Measurements from ENCODE around the gene USP10.

USP10 gene

GRCh38 chr16:84675423-84675822 is 24.4 kb upstream of the USP10 start:
- H2AFZ ChIP-seq (ENCODE audit: low read length, unreplicated experiment), result no peak overlapping the region
- H3K4me3 ChIP-seq (ENCODE audit: low read depth, low read length), result no peak overlapping the region
- H3K36me3 ChIP-seq (ENCODE audit: insufficient read depth, low read length), result no peaks in the 10 kb centered on the region
- H3K79me2 ChIP-seq (ENCODE audit: control insufficient read depth, insufficient read depth, low read length, unreplicated experiment), result no peaks in the 10 kb centered on the region
- H3K4me1 ChIP-seq (ENCODE audit: control insufficient read depth, insufficient read depth, low read length, unreplicated experiment), result no peaks in the 10 kb centered on the region
- peaks cover 7% of the 10 kb centered on the region; the same call in 1 of the 2 replicates for H3K27me3 ChIP-seq (ENCODE audit: insufficient read depth, low read length)
- no peak overlapping the region for H3K27ac ChIP-seq (ENCODE audit: low read depth, low read length)

- Histone ChIP-seq H3K4me3 (ENCODE audit: low read depth, low read length) (no peak overlapping the region), H3K36me3 (ENCODE audit: insufficient read depth, low read length) (no peaks in the 10 kb centered on the region), H2AFZ (ENCODE audit: low read length, unreplicated experiment) (no peak overlapping the region), H3K79me2 (ENCODE audit: control insufficient read depth, insufficient read depth, low read length, unreplicated experiment) (no peaks in the 10 kb centered on the region), H3K27ac (ENCODE audit: low read depth, low read length) (no peak overlapping the region), H3K4me1 (ENCODE audit: control insufficient read depth, insufficient read depth, low read length, unreplicated experiment) (no peaks in the 10 kb centered on the region), H3K27me3 (ENCODE audit: insufficient read depth, low read length) (peaks cover 7% of the 10 kb centered on the region)
Observed at GRCh38 chr16:84675884-84676283, 23.9 kb upstream of the USP10 start.

DNA sequence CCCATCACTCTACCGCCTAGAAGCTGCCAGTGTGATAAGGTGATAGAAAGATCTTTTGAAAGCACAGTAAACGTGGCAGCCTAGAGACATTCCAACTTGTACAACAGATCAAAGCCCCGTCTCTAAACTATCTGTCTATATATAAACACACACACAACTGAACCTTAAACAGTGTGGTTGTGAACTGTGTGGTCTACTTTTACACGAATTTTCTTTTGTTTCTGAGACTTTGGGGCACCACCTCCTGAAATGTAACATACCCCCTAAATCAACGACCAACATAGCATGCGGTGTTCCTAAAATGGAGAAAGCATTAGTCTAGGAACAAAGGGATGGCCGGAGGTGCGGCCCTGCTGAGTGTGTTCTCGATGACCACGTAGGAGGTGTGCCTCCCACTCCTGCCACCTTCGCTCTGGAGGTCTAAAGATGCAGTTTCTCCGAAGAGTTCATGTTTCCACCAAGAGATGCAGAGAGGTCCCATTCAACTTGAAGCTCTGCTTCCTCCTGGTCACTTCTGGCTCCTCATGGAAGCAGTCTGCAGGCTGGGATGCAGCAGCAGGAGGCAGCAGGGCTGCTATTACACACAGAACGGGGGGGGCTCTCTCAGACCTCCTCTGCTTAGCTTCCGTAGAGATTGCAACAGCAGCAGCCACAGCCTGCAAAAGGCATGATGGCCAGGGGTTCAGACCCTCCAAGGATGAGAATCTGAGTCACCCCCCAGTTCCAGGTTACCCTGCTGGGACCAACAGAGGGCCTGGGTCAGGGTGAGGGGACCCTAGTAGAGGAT is 22.6 kb upstream of the USP10 start:
- Histone ChIP-seq H3K27me3 (ENCODE audit: insufficient read depth, low read length) (peaks cover 13% of the 10 kb centered on the region), H3K4me1 (ENCODE audit: control insufficient read depth, insufficient read depth, low read length, unreplicated experiment) (no peaks in the 10 kb centered on the region), H3K4me3 (ENCODE audit: low read depth, low read length) (no peak overlapping the region), H3K36me3 (ENCODE audit: insufficient read depth, low read length) (no peaks in the 10 kb centered on the region), H3K79me2 (ENCODE audit: control insufficient read depth, insufficient read depth, low read length, unreplicated experiment) (no peaks in the 10 kb centered on the region), H2AFZ (ENCODE audit: low read length, unreplicated experiment) (no peak overlapping the region), H3K27ac (ENCODE audit: low read depth, low read length) (no peak overlapping the region)

DNA sequence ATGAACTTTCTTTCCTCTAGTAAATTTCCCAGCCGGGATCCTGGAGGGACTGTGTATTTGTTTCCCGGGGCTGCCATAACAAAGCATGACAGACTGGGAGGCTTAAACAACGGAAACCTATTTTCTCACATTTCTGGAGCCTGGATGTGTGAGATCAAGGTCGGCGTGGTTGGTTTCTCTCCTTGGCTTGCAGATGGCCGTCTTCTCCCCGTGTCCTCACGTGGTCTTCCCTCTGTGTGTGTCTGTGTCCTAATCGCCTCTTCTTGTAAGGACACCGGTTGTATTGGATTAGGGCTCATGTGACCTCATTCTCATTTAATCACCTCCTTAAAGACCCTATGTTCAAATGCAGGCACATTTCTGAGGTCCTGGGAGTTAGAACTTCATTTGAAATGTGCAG is 22.0 kb upstream of the USP10 start:
- no peaks in the 10 kb centered on the region for H3K79me2 ChIP-seq (ENCODE audit: control insufficient read depth, insufficient read depth, low read length, unreplicated experiment)
- no peaks in the 10 kb centered on the region for H3K4me1 ChIP-seq (ENCODE audit: control insufficient read depth, insufficient read depth, low read length, unreplicated experiment)
- H2AFZ ChIP-seq (ENCODE audit: low read length, unreplicated experiment), result no peak overlapping the region
- H3K36me3 ChIP-seq (ENCODE audit: insufficient read depth, low read length), result no peaks in the 10 kb centered on the region
- no peak overlapping the region for H3K27ac ChIP-seq (ENCODE audit: low read depth, low read length)
- peaks cover 13% of the 10 kb centered on the region for H3K27me3 ChIP-seq (ENCODE audit: insufficient read depth, low read length)
- H3K4me3 ChIP-seq (ENCODE audit: low read depth, low read length), result no peak overlapping the region

DNA sequence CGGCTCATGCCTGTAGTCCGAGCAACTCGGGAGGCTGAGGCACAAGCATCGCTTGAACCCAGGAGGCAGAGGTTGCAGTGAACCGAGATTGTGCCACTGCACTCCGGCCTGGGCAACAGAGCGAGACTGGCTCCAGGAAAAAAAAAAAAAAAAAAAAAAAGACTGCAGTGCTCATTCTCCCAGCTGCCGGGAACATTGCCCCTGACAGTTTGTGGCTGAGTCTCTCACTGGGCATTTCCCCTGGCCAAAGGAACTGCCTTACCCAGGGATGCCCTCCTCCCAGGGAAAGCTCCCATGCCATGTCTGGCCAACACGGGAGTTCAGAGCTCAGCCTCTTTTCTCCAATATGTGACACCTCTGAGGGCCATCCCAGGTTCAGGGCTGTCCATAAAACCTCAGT is 21.3 kb upstream of the USP10 start:
- Histone ChIP-seq H2AFZ (ENCODE audit: low read length, unreplicated experiment) (no peak overlapping the region), H3K4me1 (ENCODE audit: control insufficient read depth, insufficient read depth, low read length, unreplicated experiment) (no peaks in the 10 kb centered on the region), H3K4me3 (ENCODE audit: low read depth, low read length) (no peak overlapping the region), H3K79me2 (ENCODE audit: control insufficient read depth, insufficient read depth, low read length, unreplicated experiment) (no peaks in the 10 kb centered on the region), H3K36me3 (ENCODE audit: insufficient read depth, low read length) (no peaks in the 10 kb centered on the region), H3K27me3 (ENCODE audit: insufficient read depth, low read length) (peaks cover 13% of the 10 kb centered on the region), H3K27ac (ENCODE audit: low read depth, low read length) (no peak overlapping the region)

DNA sequence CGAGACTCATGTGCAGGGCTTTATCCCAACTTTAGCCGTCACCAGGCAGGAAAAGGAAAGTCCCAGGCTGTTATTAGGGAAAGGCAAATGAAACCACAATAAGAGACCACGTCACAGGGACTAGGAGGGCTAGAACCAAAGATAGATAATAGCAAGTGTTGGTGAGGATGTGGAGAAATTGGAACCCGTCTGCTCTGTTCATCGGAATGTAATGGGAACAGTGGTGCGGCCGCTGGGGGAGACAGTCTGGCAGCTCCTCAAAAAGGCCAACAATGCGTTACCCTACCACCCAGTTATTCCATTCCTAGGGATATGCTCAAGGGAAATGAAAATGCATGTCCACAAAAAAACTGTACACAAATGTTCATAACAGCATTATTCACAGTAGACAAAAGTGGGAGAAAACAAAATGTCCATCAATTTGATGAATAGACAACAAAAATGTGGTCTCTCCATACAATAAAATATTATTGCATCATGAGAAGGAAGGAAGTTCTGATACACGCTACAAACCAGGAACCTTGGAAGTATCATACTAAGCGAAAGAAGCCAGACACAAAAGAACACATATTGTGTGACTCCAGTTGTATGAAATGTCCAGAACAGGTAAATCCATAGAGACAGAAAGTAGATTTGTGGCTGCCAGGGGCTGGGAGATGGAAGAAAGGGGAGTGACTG is 19.5 kb upstream of the USP10 start:
- Histone ChIP-seq H3K27ac (ENCODE audit: low read depth, low read length) (no peak overlapping the region), H3K79me2 (ENCODE audit: control insufficient read depth, insufficient read depth, low read length, unreplicated experiment) (no peaks in the 10 kb centered on the region), H3K4me3 (ENCODE audit: low read depth, low read length) (no peak overlapping the region), H3K36me3 (ENCODE audit: insufficient read depth, low read length) (no peaks in the 10 kb centered on the region), H3K4me1 (ENCODE audit: control insufficient read depth, insufficient read depth, low read length, unreplicated experiment) (no peaks in the 10 kb centered on the region), H3K27me3 (ENCODE audit: insufficient read depth, low read length) (peaks cover 13% of the 10 kb centered on the region), H2AFZ (ENCODE audit: low read length, unreplicated experiment) (no peak overlapping the region)

GRCh38 chr16:84680843-84681629 is 18.8 kb upstream of the USP10 start:
- Histone ChIP-seq H3K27me3 (ENCODE audit: insufficient read depth, low read length) (peaks cover 13% of the 10 kb centered on the region), H3K27ac (ENCODE audit: low read depth, low read length) (no peak overlapping the region), H2AFZ (ENCODE audit: low read length, unreplicated experiment) (no peak overlapping the region), H3K4me1 (ENCODE audit: control insufficient read depth, insufficient read depth, low read length, unreplicated experiment) (no peaks in the 10 kb centered on the region), H3K79me2 (ENCODE audit: control insufficient read depth, insufficient read depth, low read length, unreplicated experiment) (no peaks in the 10 kb centered on the region), H3K4me3 (ENCODE audit: low read depth, low read length) (no peak overlapping the region), H3K36me3 (ENCODE audit: insufficient read depth, low read length) (no peaks in the 10 kb centered on the region)

DNA sequence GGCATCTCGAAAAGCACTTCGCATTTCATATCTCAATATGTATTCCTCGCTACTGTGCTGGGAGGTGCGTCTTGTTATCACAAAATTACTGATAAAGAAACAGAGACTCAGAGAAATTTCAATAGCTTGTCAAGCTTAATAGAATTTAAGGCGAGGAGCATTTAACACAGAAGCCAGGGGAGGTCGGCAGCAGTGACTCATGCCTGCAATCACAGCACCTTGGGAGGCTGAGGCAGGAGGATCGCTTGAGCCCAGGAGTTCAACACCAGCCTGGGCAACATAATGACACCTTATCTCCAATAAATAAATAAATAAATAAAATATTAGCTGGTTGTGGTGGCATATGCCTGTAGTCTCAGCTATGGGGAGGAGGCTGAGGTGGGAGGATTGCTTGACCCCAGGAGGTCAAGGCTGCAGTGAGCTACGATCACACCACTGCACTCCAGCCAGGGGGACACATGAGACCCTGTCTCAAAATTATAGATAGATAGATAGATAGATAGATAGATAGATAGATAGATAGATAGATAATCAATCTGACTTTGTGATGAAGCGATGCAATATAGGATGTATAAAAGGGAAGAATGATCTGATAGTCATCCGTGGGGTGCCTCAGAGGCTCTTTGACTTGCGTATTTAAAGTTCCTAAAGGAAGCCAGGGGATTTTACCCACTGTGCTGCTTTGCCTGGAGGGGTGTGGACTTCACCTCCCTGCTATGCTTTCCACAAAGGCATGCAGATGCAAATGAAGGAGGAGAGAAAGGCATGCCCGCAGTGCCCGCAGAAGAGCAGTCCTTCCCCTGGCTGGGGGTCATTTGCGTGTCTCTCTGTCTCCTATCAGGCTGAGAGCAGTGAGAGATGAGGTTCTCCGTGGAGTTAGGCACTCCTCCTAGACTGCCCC is 15.9 kb upstream of the USP10 start:
- peaks cover 2% of the 10 kb centered on the region for H3K4me1 ChIP-seq (ENCODE audit: control insufficient read depth, insufficient read depth, low read length, unreplicated experiment)
- H3K79me2 ChIP-seq (ENCODE audit: control insufficient read depth, insufficient read depth, low read length, unreplicated experiment), result no peaks in the 10 kb centered on the region
- no peak overlapping the region for H3K27ac ChIP-seq (ENCODE audit: low read depth, low read length)
- no peaks in the 10 kb centered on the region for H3K36me3 ChIP-seq (ENCODE audit: insufficient read depth, low read length)
- H3K4me3 ChIP-seq (ENCODE audit: low read depth, low read length), result no peak overlapping the region
- H3K27me3 ChIP-seq (ENCODE audit: insufficient read depth, low read length), result peaks cover 10% of the 10 kb centered on the region; the same call in 1 of the 2 replicates
- no peak overlapping the region for H2AFZ ChIP-seq (ENCODE audit: low read length, unreplicated experiment)

DNA sequence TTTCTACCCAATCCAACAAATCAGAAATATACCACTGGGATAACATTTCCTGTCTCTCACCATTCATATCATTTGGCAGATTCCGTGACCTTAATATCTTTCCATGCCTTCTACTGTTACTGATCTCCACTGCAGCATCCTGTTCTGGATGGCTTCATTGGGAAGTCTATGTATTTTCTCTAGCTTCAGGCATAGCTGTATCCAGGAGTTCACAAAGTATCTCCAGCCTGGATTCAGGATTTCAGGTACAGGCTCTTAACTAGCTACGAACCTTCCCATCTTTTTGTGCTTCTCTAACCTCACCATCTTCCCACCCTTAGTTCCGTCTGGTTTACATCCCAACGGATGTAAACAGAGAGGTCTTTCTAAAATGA is 15.2 kb upstream of the USP10 start:
- H2AFZ ChIP-seq (ENCODE audit: low read length, unreplicated experiment), result no peak overlapping the region
- H3K4me1 ChIP-seq (ENCODE audit: control insufficient read depth, insufficient read depth, low read length, unreplicated experiment), result peaks cover 4% of the 10 kb centered on the region
- H3K27ac ChIP-seq (ENCODE audit: low read depth, low read length), result no peak overlapping the region
- H3K27me3 ChIP-seq (ENCODE audit: insufficient read depth, low read length), result peaks cover 10% of the 10 kb centered on the region; the same call in 1 of the 2 replicates
- no peak overlapping the region for H3K4me3 ChIP-seq (ENCODE audit: low read depth, low read length)
- H3K79me2 ChIP-seq (ENCODE audit: control insufficient read depth, insufficient read depth, low read length, unreplicated experiment), result no peaks in the 10 kb centered on the region
- no peaks in the 10 kb centered on the region for H3K36me3 ChIP-seq (ENCODE audit: insufficient read depth, low read length)

DNA sequence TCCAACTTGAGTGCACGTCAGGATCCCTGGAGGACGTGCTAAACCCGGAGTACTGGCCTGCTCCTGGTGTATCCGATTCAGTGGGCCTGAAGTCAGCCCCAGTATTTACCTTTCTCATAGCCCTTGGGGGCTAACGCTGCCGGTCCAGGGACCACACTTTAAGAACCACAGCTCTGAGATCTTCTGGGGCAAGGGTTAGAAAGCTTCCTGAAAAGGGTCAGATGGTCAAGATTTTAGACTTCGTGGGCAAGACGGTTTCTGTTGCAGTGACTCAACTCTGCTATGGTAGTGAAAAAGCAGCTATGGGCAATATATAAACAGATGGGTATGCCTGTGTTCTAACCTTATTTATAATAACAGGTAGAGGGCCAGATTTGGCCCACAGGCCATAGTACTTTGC is 14.6 kb upstream of the USP10 start:
- Histone ChIP-seq H2AFZ (ENCODE audit: low read length, unreplicated experiment) (no peak overlapping the region), H3K79me2 (ENCODE audit: control insufficient read depth, insufficient read depth, low read length, unreplicated experiment) (no peaks in the 10 kb centered on the region), H3K27ac (ENCODE audit: low read depth, low read length) (no peak overlapping the region), H3K36me3 (ENCODE audit: insufficient read depth, low read length) (no peaks in the 10 kb centered on the region), H3K4me1 (ENCODE audit: control insufficient read depth, insufficient read depth, low read length, unreplicated experiment) (peaks cover 4% of the 10 kb centered on the region), H3K27me3 (ENCODE audit: insufficient read depth, low read length) (peaks cover 7% of the 10 kb centered on the region; the same call in 1 of the 2 replicates), H3K4me3 (ENCODE audit: low read depth, low read length) (no peak overlapping the region)
